B cell (primary cell): Measurements from ENCODE around the gene LRSAM1. TPM values are rescaled to one million over a fixed set of nuclear protein-coding genes. Genes with fewer than 3 reads are reported as not detected.

Source experiments
- ATAC-seq: fragments of 200-7000 bp; cut with Tn5 transposase; one replicate; pipeline ENCODE4 v1.10.0; 2021; ENCODE audit warnings: low read depth, mild to moderate bottlenecking, moderate number of reproducible peaks, moderate library complexity
- CTCF ChIA-PET: fragments of 350-600 bp; sonication (Branson Sonifier 250); formaldehyde crosslinking; loops from one replicate; lab custom pipeline; 2021; ENCODE audit warnings: antibody characterized with exemption, inconsistent platforms; lab: Charles Lee
- POLR2A ChIA-PET: fragments of 350-600 bp; sonication (Branson Sonifier 250); formaldehyde crosslinking; loops from one replicate; lab custom pipeline; 2021; ENCODE audit warnings: antibody characterized with exemption; lab: Charles Lee
- DNase-seq: peaks from one replicate; pipeline ENCODE4 v3.0.0; 2013
- H2AFZ ChIP-seq: 2 replicates; pipeline ENCODE4 v1.6.1; 2012; ENCODE audit warnings: mild to moderate bottlenecking, low read depth, low read length; ENCODE audit not compliant: insufficient read depth, poor library complexity, severe bottlenecking
- H3K27ac ChIP-seq, 2 donors: 1 replicate in 1 of 2; 2 replicates in 1 of 2; pipeline ENCODE4 v1.5.1; 2012 to 2013; ENCODE audit warnings: low read length in 2 of 2, mild to moderate bottlenecking in 2 of 2, moderate library complexity in 1 of 2
- H3K27me3 ChIP-seq, 4 experiments: fragments of 200-600 bp in 1 of 4; sonication (generic) in 1 of 4; replicated peaks in 1 of 4; 1 replicate in 2 of 4; 2 replicates in 2 of 4; pipeline versions ENCODE4 v1.6.1 to v1.7.0; 2013 to 2016; ENCODE audit warnings: low read length in 3 of 4, mild to moderate bottlenecking in 2 of 4, mixed read lengths in 1 of 4, moderate library complexity in 1 of 4; ENCODE audit not compliant: insufficient read depth in 4 of 4, control insufficient read depth in 3 of 4; ENCODE audit errors: control extremely low read depth in 1 of 4
- H3K36me3 ChIP-seq, 2 experiments: replicated peaks in 1 of 2; 1 replicate in 1 of 2; 2 replicates in 1 of 2; pipeline versions ENCODE4 v1.6.1 to v1.7.1; 2013; ENCODE audit warnings: low read length in 1 of 2; ENCODE audit not compliant: insufficient read depth in 2 of 2, control insufficient read depth in 1 of 2; ENCODE audit errors: control extremely low read depth in 1 of 2, extremely low read depth in 1 of 2
- H3K4me1 ChIP-seq, 2 donors: fragments of 200-600 bp in 1 of 2; sonication (generic) in 1 of 2; 1 replicate in 1 of 2; 2 replicates in 1 of 2; pipeline versions ENCODE4 v1.5.1 to v1.6.1; 2013 to 2017; ENCODE audit warnings: low read length in 2 of 2; ENCODE audit not compliant: control insufficient read depth in 2 of 2, insufficient read depth in 2 of 2
- H3K4me2 ChIP-seq: replicated peaks from 2 replicates; pipeline ENCODE3; 2012; ENCODE audit warnings: mild to moderate bottlenecking, low read depth, low read length; ENCODE audit not compliant: poor library complexity, severe bottlenecking
- H3K4me3 ChIP-seq, 5 experiments: fragments of 200-600 bp in 1 of 5; sonication (generic) in 1 of 5; 1 replicate in 3 of 5; 2 replicates in 2 of 5; pipeline versions ENCODE4 v1.5.1 to v1.7.0; 2011 to 2016; ENCODE audit warnings: low read length in 4 of 5, mild to moderate bottlenecking in 4 of 5, low read depth in 2 of 5, control low read depth in 1 of 5, moderate library complexity in 1 of 5; ENCODE audit not compliant: insufficient read depth in 1 of 5; ENCODE audit errors: control extremely low read depth in 1 of 5, extremely low read depth in 1 of 5
- H3K79me2 ChIP-seq: fragments of 200-600 bp; sonication (generic); one replicate; pipeline ENCODE4 v1.6.0; 2016; ENCODE audit warnings: low read length; ENCODE audit not compliant: control insufficient read depth, insufficient read depth
- H3K9ac ChIP-seq: fragments of 200-600 bp; sonication (generic); 2 replicates; pipeline ENCODE4 v1.6.1; 2017; ENCODE audit warnings: mild to moderate bottlenecking, low read length, moderate library complexity
- H3K9me3 ChIP-seq, 3 donors: one replicate each; pipeline versions ENCODE4 v1.6.1 to v1.7.1; 2013; ENCODE audit warnings: low read length in 2 of 3; ENCODE audit not compliant: control insufficient read depth in 2 of 3, insufficient read depth in 1 of 3; ENCODE audit errors: control extremely low read depth in 1 of 3
- H4K20me1 ChIP-seq: 2 replicates; pipeline ENCODE4 v1.6.0; 2012; ENCODE audit warnings: mild to moderate bottlenecking, low read length; ENCODE audit not compliant: insufficient read depth, control insufficient read depth, poor library complexity, severe bottlenecking
- H3K27ac Mint-ChIP-seq: one replicate; pipeline ENCODE4 v1.8.0; 2021; ENCODE audit warnings: mixed read lengths
- H3K27me3 Mint-ChIP-seq: one replicate; pipeline ENCODE4 v1.8.0; 2021; ENCODE audit warnings: mixed read lengths
- H3K4me1 Mint-ChIP-seq: one replicate; pipeline ENCODE4 v1.8.0; 2021; ENCODE audit warnings: mixed read lengths
- H3K4me3 Mint-ChIP-seq: one replicate; pipeline ENCODE4 v1.8.0; 2021; ENCODE audit warnings: mixed read lengths
- H3K9me3 Mint-ChIP-seq: one replicate; pipeline ENCODE4 v1.8.0; 2022; ENCODE audit warnings: mixed read lengths; ENCODE audit not compliant: insufficient read depth
- CTCF ChIP-seq: fragments of 200-600 bp; IDR thresholded peaks from one replicate; pipeline ENCODE4 v1.8.0; 2022; ENCODE audit warnings: antibody characterized with exemption, mild to moderate bottlenecking
- EZH2 ChIP-seq: IDR thresholded peaks from 2 replicates; pipeline ENCODE4 v1.6.1; 2012; ENCODE audit warnings: borderline replicate concordance, low read depth, mild to moderate bottlenecking, moderate library complexity, low read length; ENCODE audit not compliant: insufficient read depth, poor library complexity, severe bottlenecking
- WGBS: methylation state at CpG from one replicate; pipeline ENCODE4 v1.1.5; 2013; ENCODE audit warnings: missing lambda C conversion rate; ENCODE audit not compliant: insufficient coverage; 5-methylcytosine and 5-hydroxymethylcytosine counted together
- intact Hi-C: fragments of 100-400 bp; cut with micrococcal nuclease; formaldehyde crosslinking; loops from one replicate; pipeline ENCODE4 v1.10.0; 2022
- polyA plus RNA-seq: library from polyadenylated mRNA; depleted of rRNA; stranded (reverse); fragments of >200 nt; gene quantifications from 2 replicates; pipeline ENCODE4 v1.2.3, GENCODE V29; 2012
- total RNA-seq, 2 donors: library from RNA; stranded (reverse); fragments of 120-200 nt in 1 of 2; gene quantifications; 1 replicate in 1 of 2; 2 replicates in 1 of 2; pipeline versions ENCODE4 v1.2.3 to v1.2.4, GENCODE V29; 2013 to 2022

LRSAM1 gene
- total and polyA plus RNA-seq, 2 donors (not counting 1 experiment from before 2014, with no cell fraction given) = 30.6 to 39.8 TPM

GRCh38 chr9:127458921-127459320, 7.6 kb downstream of the LRSAM1 start:
- no peaks in the 10 kb centered on the region for H3K9me3 Mint-ChIP-seq
- POLR2A ChIA-PET = no interaction called here
- H3K4me1 Mint-ChIP-seq = peaks cover 12% of the 10 kb centered on the region
- TF ChIP-seq CTCF (no peak), EZH2 (no peak)
- WGBS = 80% methylated on average over 8 of the region's 9 CpGs
- Histone ChIP-seq H3K4me3 (no peak overlapping the region), H3K27me3 (no peaks in the 10 kb centered on the region), H3K4me1 (peaks cover 7 to 13% of the 10 kb centered on the region in 2 donors), H3K9ac (no peak overlapping the region), H3K9me3 (no peaks in the 10 kb centered on the region), H3K4me2 (no peak overlapping the region), H3K79me2 (no peaks in the 10 kb centered on the region), H3K27ac (no peak overlapping the region), H4K20me1 (no peaks in the 10 kb centered on the region), H2AFZ (no peak overlapping the region), H3K36me3 (peaks cover 0 to 52% of the 10 kb centered on the region in 2 experiments)
- CTCF ChIA-PET = no interaction called here
- intact Hi-C loops = loop anchor here (10.0 kb wide), 1 partner anchor 816 kb away; the partner anchor contains the start of genes GOLGA2 and SWI5
- no peak for DNase-seq
- H3K4me3 Mint-ChIP-seq = no peak overlapping the region
- no peak for ATAC-seq
- H3K27me3 Mint-ChIP-seq = no peaks in the 10 kb centered on the region
- no peak overlapping the region for H3K27ac Mint-ChIP-seq

- WGBS = 92% methylated on average over 2 of the region's 3 CpGs
- no peaks in the 10 kb centered on the region for H3K27me3 Mint-ChIP-seq
- DNase-seq (no peak), ATAC-seq (no peak)
- intact Hi-C loops = no loop called here
- H3K27ac ChIP-seq = no peak overlapping the region
- H3K9me3 ChIP-seq = no peaks in the 10 kb centered on the region
- ChIA-PET POLR2A (interaction anchor here (0.6 kb wide), 1 partner anchor 451 kb away, joined by 3 read pairs; no protein-coding TSS in a partner anchor), CTCF (interaction anchor here (0.7 kb wide), 1 partner anchor 61 kb away, joined by 3 read pairs; no protein-coding TSS in a partner anchor)
- no peaks in the 10 kb centered on the region for H3K4me1 ChIP-seq
- no peak overlapping the region for H3K4me3 ChIP-seq
- H3K27me3 ChIP-seq = no peaks in the 10 kb centered on the region
- H3K27ac Mint-ChIP-seq = no peak overlapping the region
- no peak overlapping the region for H3K9ac ChIP-seq
- H2AFZ ChIP-seq = no peak overlapping the region
- no peaks in the 10 kb centered on the region for H3K9me3 Mint-ChIP-seq
- H3K36me3 ChIP-seq = peaks cover 0 to 70% of the 10 kb centered on the region in 2 experiments
- no peak overlapping the region for H3K4me2 ChIP-seq
- no peak overlapping the region for H3K4me3 Mint-ChIP-seq
- no peaks in the 10 kb centered on the region for H3K4me1 Mint-ChIP-seq
- H3K79me2 ChIP-seq = no peaks in the 10 kb centered on the region
- H4K20me1 ChIP-seq = no peaks in the 10 kb centered on the region
- TF ChIP-seq CTCF (no peak), EZH2 (no peak)
Measured at GRCh38 chr9:127463382-127463781, 12.1 kb downstream of the LRSAM1 start.
